Limb (tissue), 2 donors: Measurements from ENCODE around the gene TMEM121B.
A peak's percentile ranks its signal among the peaks of the same experiment; 100 is the strongest.

Experiments used
- DNase-seq, 2 donors: peaks; one replicate each; pipeline ENCODE4 v3.0.0-alpha.2; 2016; ENCODE audit errors: extremely low spot score in 2 of 2

Gene TMEM121B

DNA sequence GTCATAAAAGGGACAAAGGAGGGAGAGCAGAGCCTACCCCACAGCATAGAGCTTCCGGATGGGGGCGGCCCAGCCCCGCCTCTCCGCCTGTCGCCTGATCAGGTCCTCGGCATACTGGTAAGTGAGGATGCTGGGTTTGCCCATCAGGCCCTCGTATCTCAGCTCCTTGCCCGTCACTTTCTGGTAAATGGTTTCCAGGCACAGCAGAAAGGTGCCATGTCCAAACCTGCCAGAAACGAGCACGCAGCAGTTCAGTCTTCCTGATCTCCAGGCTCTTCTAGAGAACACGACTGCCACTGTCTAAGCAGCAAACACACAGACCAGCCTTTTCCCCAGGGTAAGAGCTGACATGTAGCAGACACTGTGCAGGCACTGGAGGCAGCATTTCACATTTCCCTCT lies 17.4 kb upstream of the TMEM121B start:
- DNase-seq, result no peak

DNA sequence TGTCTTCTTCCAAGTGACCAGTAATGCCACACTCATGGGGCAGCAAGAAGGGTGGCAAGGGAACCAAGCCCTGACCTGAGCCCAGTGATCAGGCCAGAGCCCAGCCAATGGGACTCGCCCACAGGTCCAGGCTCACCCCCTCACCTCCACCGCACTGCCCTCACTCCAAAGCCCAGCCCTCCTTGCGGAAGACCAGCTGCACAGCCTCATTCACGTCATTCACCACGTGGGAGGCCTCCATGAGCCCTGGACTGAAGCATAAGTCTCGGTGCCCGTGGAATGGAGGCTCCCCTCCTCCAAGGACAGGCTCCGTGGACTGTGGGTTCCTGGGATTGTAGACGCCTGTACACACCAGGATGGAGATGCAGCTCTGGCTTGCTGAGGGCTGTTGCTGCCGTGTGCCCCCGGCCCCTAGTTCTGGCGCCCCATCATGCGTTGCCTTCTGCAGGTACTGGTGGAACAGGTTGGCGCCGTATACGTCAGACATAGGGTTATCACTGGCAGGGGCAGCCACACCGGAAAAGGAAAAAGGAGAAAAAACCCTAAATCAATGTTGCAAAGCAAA lies 16.8 kb upstream of the TMEM121B start:
- no peak for DNase-seq

DNA sequence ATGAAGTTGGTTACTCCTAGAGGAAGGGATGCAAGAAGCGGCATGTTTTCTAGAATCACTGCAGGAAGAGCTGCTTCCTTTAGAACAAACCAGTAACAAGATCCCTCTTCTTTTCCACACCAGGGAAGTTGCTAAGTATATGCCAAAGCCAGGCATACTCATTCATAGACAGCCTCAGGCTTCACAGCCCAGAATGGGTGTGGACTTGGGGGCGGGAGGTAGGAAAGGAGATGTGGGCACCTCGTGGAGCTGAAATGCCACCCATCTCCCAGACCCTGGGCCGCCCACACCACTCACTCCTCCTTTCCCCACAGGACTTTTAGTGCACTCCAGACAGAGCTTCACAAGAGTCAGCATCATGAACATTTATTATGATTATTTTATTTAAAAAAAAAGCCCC lies 16.0 kb upstream of the TMEM121B start:
- no peak for DNase-seq

DNA sequence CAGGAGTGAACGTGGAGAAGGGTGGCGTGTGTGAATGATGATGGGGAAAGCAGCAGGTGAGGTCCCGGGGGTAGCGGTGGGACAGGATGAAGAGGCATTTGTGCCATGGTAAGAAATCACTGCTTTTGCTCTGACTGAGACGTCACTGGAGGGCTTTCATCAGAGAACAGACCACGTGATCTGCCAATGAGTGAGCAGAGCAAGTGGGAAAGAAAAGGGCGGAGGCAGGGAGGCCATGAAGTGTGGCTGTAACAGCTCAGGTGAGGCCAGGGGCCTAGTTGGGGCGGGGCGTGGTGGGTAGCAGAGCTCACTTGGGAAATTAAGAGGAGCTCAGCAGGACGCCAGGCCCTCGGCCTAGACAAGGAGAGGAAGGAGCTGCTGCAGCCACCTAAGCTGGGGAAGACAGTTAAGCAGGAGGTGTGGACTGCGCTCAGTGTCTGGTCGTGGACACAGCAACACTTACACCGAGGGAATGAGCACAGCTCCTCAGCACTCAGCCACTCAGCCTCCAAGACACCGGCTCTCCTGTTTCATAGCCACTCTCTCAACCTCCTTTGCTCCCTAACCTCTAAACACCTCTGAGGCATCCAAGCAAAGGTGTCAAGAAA lies 14.1 kb upstream of the TMEM121B start:
- DNase-seq, result no peak

DNA sequence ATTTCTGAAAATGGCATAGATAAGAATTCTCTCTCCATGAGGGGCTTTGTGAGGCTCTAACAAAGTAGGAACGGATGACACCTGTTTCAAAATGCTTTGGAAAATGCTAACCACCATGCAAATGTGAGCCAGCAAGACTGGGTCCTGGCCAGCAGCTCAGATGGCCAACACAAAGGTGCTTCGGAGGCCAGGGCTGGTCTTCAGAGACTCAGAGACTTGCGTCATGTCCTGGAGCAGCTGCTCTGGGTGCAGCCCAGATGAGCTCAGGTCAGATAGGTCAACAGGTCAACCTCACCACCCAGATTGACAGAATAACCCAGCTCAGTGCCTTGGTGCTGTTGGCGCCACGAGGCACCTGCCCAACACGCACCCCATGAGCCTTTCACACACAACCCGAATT lies 12.0 kb upstream of the TMEM121B start:
- DNase-seq, result no peak

DNA sequence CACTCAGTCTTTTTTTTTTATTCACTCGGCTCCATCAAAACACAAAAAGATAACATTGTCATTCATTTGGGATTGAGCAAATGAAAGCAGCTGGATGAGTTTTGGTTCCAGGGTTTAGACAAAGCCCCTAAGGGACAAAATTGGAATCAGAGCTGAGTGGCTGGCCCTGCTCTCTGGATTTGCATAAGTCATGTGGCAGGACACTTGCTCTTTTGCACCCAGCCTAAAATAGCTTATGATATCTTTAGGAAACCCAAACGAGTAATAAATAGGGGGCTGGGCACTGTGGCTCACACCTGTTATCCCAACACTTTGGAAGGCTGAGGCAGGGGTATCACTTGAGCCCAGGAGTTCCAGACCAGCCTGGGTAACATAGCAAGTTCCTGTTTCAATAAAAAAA lies 11.0 kb upstream of the TMEM121B start:
- no peak for DNase-seq

DNA sequence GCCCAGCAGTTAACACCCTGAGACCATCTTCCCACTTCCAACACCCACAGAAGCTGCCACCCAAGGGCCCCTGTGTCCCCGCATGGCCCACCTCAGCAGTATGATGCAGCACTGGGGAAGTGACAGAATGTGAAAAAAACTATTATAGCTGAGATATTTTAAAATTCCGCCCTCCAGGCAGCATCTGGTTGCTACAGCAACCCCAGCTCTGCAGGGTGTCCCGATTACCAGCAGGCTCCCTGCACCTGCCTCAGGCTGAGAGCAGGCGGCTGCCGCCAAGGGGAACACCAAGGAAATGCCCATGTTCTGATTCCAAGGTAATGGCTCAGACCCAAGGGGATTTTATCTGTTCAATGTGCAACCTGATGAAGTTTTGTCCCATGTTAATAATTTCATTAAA lies 10.5 kb upstream of the TMEM121B start:
- no peak for DNase-seq

DNA sequence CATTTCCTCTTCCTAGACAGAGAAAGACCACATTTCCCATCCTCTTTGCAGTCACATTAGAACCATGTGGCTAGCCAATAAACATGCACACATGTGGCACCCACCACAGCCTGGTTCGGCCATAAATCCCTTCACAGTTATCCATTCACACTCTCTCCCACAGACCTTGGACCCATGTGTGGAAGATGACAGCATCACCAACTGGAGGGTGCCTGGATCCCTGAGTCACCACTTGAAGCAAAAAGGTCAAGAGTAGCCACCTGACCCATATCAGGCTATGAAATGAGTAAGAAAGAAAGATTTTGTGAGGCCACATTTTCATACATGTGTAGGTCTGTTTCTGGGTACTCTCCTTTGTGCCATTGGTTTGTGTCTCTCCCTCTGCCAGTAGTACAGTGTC lies 9.0 kb upstream of the TMEM121B start:
- DNase-seq, result no peak

DNA sequence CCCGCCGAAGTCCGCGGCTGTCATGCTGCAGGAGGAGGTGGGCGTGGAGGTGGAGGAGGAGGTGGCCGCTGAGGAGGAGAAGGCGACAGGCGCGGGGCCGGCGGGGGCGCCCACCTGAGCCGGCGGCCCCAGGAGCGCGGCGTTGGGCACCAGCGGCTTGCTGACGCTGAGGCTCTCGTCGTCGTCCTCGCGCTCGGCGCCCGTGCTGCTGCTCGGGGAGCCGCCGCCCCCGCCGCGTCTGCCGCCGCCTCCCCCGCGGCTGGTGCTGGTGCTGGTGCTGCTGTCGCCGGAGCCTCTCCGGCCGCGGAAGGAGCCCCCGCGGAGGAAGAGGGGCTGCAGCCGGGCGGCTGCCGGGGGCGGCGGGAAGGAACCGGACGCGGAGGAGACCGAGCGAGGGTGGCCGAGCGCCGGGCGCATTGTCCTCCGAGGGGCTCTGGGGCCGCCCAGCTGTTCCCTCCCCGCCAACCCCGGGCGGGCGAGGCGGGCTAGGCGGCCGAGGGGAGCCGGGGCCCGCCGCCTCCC lies 388 bp downstream of the TMEM121B start:
- DNase-seq, result peak in 1 of 2 donors; percentile 54

DNA sequence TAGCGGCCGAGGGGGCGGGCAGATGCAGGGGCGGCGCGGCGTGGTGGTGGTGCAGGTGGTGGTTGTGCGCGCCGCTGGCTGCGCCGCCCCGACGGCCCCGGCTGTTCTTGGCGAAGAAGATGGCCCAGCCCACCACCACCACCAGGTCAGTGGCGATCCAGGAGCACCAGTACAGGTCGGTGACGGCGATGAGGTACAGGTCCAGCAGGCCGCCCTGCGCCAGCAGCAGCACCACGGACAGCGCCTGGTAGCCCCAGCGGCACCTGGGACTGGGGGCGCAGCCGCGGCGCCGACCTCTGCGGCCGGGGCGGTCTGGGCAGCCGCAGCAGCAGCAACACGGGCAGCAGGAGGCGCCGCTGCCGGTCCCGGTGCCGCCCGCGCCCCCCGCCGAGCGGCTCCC lies 879 bp downstream of the TMEM121B start:
- DNase-seq, result peak in 1 of 2 donors; percentile 77

DNA sequence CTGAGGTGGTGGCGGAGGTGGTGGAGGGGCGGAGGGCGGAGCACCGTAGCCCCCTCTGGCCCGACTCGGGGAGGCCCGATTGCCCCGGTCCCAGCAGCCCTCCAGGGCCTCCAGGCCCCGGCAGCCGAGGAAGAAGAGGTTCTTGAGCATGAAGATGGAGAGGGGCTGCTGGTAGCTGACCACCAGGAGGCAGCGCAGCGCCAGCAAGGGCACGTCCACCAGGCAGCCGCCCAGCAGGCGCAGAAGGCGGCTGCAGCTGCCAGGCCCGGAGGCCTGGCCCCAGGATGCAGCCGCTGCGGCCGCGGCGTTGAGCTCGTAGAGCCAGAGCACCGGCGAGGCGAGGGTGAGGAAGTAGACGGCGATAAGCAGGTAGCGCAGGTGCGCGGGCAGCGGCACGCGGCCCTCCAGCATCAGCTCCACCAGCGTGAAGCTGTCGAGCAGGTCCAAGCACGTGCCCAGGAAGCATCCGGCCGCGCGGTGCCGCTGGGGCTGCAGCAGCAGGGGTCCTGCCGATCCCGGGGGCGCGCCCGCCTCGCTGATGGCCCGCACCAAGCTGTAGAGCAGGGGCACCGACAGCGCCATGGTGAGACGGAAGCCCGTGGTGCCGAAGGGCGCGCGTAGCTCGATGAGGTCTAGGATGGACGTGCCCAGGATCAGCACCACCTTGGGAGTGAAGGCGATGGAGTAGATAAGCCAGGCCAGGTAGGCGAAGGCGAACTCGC lies 1.5 kb downstream of the TMEM121B start:
- peak in 1 of 2 donors; percentile 46 for DNase-seq

DNA sequence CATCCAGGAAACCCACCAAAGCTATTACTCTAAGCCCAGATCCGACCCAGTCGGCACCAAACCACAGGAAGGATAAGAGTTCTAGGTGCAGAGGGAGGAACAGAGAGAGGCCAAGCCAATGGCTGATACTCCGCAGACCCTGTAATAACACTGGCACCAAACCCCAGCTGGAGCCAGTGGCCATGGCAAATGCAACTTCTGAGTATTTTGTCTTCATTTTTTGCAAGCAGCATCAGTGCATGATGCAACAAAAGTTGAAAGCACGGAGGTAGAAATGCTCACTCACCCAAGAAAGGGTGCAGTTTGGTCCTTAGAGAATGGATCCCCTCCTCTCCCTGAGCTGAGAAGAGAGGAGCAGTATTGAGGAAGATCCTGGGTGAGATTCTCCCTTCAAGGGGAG lies 2.8 kb downstream of the TMEM121B start:
- DNase-seq, result no peak

DNA sequence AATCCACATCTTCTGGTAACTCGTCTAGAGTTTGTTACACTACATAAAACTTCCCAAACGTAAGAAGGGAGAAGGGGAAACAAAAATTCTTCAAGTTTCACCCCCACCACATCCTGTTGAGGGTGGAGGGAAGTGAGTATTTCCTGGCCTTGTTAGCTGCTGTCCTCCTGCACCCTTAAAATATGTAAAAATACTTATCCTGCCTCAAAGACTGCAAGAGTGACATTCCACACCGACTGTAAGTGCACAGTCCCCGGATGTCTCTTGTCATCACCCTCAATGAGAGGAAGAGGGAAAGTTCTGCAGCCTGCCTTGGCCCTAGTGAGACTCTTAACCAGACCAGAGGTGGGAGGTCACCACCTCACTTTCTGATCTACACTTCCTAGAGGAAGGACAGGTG lies 3.3 kb downstream of the TMEM121B start:
- no peak for DNase-seq

DNA sequence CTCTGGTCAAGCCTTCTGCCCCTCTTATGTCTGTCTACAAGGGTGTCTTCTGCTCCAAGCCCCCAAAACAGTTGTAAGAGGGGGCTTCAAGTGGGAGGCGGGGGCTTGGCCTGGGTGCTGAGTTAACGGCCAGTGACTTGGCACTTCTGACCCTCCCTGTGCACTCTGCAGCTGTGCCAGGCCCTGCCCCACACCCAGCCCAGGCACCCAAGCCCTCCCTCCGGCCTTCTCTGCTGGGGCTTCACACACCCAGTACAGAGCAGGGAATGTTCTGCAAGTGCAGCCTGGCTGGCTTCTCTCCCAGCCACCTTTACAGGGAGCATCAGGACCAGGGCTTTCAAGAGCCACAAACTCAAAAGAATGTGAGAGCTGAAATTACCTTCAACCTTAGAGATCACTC lies 3.8 kb downstream of the TMEM121B start:
- peak in 1 of 2 donors; percentile 7 for DNase-seq

DNA sequence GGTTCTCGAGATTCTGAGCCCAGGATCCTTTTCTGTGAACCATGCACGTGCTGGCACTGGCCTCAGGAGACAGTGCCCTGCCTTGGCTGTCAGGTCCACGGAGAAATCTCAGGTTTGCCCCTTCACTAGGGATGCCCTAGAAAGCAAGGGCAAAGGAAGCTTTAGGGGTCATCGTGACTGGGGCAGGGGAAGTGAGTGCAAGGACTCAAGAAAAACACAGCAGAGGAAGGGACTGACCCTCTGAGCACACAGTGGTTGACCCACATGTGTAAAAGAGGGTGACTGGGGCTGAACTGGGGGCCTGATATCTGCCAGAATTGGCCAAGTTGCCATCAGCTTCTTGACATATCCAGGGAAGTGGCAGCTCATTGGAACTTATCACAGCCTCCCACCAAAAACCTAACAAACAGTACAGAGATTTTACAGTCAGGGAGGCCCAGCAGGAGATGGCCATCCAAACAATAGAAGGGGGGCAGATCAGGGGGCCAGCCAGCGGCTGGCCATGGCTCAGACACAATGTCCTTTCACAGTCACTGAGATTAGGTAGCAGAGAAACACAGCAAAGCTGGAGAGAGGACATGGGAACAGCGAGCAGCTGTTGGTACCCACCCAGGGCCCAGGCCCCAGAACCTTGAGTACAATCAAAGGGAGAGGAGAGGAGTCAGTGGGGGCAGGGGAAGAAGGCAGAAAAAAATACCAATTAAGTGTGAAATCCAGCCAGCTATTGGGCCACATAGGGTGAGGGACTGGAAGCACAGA lies 4.4 kb downstream of the TMEM121B start:
- no peak for DNase-seq

DNA sequence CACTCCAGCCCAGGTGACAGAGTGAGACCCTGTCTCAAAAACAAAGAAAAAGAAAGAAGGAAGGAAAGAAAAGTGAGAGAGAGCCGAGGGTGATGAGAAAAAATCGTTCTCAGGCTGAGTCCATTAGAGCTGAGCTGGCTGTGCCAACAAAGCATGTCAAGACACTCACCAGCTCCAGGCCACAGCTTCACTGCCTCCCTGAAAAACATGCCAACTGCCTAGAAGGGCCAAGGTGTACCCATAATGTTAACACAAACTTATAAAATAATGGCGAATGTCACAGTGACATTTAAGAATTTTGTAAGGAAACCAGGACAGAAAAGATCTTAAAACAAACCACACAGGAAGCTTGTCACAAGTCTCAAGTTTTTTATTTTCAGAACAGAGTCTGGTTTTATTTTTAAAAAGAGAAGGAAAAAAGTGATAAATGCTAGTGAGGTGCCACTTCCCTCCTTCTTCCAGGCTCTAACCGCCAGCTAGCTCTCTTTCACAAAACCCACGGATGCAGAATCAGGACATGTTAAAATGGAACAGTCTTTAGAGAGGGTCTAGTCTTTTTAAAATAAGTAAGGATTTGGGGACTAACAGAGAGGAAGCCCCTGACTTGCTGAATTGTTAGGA lies 5.1 kb downstream of the TMEM121B start:
- DNase-seq, result no peak

DNA sequence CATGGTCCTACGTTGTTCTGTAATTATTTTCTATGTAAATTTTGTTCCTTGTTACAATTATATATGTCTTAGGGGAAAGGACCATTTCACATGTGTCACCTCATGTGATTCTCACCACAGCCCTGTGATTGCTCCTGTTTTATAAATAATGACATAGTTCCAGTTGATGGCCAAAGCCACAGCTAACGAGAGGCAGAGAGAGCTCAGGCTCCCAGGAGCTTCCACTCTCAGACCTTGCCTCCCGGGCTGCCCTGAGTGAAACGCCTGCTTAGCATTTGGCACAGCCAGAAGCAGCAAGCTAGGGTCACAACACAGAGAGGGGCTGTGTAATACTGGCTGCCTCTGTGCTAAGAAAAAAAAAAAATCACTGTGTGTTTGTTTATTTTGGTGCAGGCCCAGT lies 5.9 kb downstream of the TMEM121B start:
- no peak for DNase-seq

DNA sequence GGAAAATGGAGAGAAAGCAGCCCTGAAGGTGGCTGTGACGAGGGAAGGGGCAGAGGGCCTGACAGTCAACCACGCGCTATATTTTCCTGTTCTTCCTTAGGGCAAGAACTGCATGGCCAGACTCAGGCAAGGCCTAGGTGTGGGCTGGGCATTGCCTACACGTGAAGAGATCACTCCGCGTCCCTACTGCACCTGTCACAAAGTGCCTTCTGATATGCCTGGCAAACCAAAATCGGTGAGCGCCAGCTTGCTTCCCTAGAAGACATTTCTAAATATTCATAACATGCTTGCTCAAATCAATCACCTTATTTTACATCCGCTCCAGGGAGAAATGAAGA lies 6.3 kb downstream of the TMEM121B start:
- DNase-seq, result no peak

DNA sequence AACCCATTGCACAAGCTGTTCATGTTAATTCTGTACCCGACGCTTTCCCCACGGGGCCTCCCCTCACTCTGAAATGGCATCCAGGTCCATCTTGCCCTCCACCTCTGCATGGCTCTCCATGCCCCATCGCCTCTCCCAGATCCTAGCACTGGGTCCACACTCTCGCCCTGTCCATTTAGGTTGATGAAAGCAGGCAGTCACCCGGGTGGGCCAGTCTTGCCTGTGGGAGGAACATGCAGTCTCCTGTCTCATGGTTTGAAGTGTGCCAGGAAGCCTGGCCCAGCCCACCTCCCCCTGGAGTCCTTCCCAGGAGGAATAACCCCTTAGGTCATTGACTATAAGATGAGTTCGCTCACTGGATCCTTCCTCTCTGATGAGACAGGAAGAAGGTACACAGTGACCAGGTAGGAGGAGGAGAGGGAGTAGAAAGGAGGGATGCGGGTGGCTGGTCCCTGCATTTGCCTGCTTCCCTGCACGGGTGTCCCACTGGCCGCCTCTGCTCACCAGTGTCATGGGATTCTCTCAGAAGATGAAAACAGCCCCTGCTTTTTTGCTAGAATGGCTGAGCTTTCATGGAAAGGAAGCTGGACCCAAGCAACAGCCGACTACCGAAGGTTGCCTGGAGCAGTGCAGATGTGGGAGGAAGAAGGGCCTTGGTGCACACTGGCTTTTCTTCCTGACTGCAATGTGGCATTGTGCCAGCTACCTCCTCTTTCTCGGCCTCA lies 6.8 kb downstream of the TMEM121B start:
- peak in 1 of 2 donors; percentile 6 for DNase-seq

DNA sequence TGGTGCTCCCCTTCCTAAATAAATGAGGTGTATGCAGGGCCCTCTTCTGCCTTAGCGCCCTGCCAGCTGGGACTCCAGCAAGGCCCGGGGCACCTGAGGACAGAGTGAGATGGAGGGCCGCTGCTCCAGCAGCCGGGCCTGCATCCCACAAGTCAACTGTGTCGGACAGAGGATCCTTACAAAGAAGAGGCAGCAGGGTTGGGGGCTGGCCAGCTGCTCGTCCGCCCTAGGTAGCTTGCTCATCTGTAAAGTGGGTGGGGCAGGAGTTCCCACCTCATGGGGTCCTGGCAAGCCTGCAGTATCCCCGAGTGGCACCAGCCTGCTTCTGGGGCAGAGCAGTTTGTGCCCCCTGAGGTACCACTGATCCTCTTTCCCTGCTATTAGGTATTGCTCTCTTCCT lies 7.6 kb downstream of the TMEM121B start:
- DNase-seq, result no peak

DNA sequence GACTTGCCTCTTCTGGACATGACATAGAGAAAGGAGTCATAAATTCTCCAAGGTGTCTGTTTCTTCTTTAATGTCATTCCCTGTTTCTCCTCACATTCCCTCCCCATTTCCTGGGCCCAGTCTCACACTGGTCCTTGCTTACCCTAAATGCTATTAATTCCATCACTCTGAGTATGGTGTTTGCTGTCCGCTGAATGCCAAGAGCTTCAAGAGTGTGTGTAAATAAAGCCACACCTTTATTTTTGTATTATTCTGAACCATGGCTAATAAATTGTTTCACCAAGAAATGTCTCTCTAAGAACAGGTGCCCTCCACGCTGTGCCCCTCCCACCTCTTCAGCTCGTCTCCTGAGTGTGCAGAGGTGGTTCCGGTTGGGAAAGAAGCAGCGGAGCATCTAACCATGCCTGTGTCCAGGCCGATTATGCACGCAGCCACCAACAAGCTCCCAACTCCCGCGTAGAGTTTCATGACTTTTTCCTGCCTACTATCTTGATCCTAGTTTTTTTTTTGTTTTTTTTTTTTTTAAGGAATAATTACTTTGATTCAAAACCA lies 8.6 kb downstream of the TMEM121B start:
- DNase-seq, result no peak
